GM10248 (cell line): ENCODE data around the gene FALEC.

Experiments used
- CTCF ChIA-PET: fragments of 300-600 bp; sonication (Branson Sonifier 250); formaldehyde crosslinking; extraction: SDS; loops from one replicate; lab custom pipeline; 2021; ENCODE audit warnings: antibody characterized with exemption; lab: Yijun Ruan, JAX
- POLR2A ChIA-PET: fragments of 350-650 bp; sonication (Branson Sonifier 250); formaldehyde crosslinking; extraction: SDS; loops from one replicate; lab custom pipeline; 2020; ENCODE audit warnings: antibody characterized with exemption; lab: Yijun Ruan, JAX
- DNase-seq: peaks from one replicate; pipeline ENCODE4 v3.0.0; 2012; ENCODE audit errors: extremely low spot score
- CTCF ChIP-seq: IDR thresholded peaks from 2 replicates; pipeline ENCODE4 v1.5.1; 2012; ENCODE audit warnings: mild to moderate bottlenecking, low read depth; ENCODE audit errors: extremely low read depth, missing control alignments, control extremely low read depth

FALEC gene

DNA sequence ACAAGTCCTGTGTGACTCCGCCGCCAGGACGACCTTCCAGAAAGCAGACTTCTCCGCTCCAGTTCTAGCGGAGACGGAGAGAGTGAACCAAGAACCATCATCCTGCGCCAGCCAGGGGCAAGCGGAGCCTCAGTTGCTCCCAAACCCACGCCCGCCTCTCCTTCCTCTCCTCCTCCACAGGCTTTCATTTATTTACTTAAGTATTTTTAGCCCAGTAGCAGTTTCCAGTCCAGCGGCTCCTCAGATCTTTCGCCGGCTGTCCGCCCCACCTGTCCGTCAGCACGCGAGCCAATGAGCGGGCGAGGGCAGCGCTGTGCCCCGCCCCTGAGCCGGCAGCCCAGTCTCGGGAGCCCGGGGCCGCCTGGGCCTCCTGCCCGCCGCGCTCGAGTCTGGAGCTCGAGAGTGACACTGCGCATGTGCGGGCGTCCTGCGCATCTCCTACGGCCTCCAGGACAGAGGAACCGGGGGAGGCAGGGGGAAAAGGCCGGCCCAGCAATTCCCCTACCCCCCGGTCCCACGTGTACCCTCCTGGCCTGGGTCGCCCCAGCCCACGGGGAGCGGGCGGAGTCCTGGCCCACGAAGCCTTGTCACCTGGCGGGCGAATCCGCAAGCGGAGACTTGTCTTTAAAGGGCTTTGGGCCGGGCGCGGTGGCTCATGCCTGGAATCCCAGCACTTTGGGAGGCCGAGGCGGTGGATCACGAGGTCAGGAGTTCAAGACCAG is at the start of gene FALEC:
FALEC (plus strand) TSS at position 425 of the 722 bp plus-strand sequence.
- DNase-seq: peak; percentile 99
- TF ChIP-seq CTCF: no peak
- ChIA-PET CTCF (interaction anchor here (0.8 to 3.5 kb wide), 14 partner anchors 8 to 481 kb away, joined by 3 to 46 read pairs (median 3); partner anchors contain the start of genes CA14 and ECM1), POLR2A (interaction anchor here (0.5 to 1.1 kb wide), 4 partner anchors 24 to 636 kb away, joined by 3 to 6 read pairs (median 3); no protein-coding TSS in a partner anchor)

GRCh38 chr1:150466964-150467363 is 48.6 kb upstream of the FALEC start:
- CTCF ChIA-PET: no interaction called here
- POLR2A ChIA-PET: no interaction called here
- DNase-seq: no peak
- no peak for TF ChIP-seq CTCF

DNA sequence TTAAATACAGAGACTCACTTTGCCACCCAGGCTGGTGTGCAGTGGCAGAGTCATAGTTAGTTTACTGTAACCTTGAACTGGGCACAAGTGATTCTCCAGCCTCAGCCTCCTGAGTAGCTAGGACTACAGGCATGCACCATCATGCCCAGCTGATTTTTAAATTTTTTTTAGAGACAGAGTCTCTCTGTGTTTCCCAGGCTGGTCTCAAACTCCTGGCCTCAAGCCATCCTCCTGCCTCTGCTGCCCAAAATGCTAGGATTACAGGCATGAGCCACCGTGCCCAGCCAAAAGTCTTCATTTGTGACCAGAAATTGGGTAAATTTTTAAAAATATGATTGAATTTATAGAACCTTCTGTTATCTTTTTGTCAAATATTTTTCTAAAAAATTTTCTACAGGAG is 46.3 kb upstream of the FALEC start:
- ChIA-PET POLR2A (no interaction called here), CTCF (interaction anchor here (1.0 kb wide), 3 partner anchors 9 to 63 kb away, joined by 3 read pairs; partner anchors contain the start of gene FALEC)
- DNase-seq: no peak
- no peak for TF ChIP-seq CTCF

DNA sequence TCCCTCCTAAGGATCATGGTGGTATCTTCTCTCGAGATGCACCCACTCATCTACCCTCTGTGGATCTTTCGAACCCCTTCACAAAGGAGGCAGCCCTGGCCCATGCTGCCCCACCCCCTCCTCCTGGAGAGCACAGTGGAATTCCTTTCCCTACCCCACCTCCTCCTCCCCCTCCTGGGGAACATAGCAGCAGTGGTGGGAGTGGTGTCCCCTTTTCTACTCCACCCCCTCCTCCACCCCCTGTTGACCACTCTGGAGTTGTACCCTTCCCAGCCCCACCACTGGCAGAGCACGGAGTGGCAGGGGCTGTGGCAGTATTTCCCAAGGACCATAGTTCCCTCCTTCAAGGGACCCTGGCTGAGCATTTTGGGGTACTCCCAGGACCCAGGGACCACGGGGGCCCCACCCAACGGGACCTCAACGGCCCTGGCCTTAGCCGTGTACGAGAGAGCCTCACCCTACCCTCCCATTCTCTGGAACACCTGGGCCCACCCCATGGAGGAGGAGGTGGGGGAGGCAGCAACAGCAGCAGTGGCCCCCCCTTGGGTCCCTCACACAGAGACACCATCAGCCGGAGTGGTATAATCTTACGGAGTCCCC is 42.9 kb upstream of the FALEC start:
- CTCF ChIA-PET: interaction anchor here (1.0 kb wide), 1 partner anchor 87 kb away, joined by 3 read pairs; no protein-coding TSS in a partner anchor
- POLR2A ChIA-PET: no interaction called here
- no peak for TF ChIP-seq CTCF
- no peak for DNase-seq

- no peak for TF ChIP-seq CTCF
- ChIA-PET CTCF (no interaction called here), POLR2A (no interaction called here)
- no peak for DNase-seq
These were observed 41.9 kb upstream of the FALEC start for GRCh38 chr1:150473659-150474058.

DNA sequence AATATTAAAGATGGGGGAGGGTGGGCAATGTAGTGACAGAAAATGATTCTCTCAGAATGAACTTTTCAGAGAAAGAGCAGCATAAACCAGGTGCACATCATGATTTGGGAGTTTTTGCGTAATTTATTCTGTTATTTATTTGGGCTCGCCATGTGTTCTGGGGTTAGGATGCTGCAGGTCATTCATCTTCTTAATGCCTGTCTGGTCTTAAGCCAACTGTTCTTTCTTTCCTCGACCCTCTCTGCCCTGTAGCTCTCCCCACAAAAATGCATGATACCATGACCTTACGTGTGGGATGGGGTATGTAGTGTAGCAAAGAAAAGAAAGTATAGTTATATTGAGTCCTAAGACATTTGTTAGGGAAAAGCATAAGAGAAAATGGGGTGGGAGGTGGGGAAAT is 40.7 kb upstream of the FALEC start:
- no peak for TF ChIP-seq CTCF
- CTCF ChIA-PET: no interaction called here
- POLR2A ChIA-PET: no interaction called here
- DNase-seq: no peak
